ENCODE data around the gene DEFB115. TPM values are rescaled to one million over a fixed set of nuclear protein-coding genes. Genes with fewer than 3 reads are reported as not detected.

Gene DEFB115
- total and polyA plus RNA-seq, 2 experiments from 2014 or later = not detected

DNA sequence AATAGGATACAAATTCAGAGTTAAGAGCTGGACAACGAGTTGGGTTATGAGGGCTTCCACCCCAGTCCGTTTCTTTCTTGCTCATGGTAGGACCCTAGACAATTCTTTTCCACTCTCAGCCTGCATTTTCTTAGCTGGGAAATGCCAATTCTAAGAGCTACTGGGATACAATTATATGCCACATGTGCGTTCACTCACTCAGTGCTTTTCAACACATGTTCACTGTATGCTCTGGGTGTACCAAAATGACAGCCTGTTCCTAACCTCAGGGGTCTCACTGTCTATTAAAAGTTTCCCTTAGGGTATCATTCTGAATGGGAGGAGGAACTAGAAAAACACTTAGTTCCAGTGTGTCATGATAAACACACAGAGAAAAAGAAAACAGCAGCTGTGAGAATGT lies 505 bp upstream of the DEFB115 start:
- H3K27me3 ChIP-seq = no peaks in the 10 kb centered on the region
- no peaks in the 10 kb centered on the region for H4K20me1 ChIP-seq (ENCODE audit: insufficient read depth, poor library complexity, severe bottlenecking)
- H3K4me3 ChIP-seq = no peak overlapping the region
- no peak overlapping the region for H2AFZ ChIP-seq
- H3K36me3 ChIP-seq (replicated peaks; ENCODE audit: insufficient read depth, low read depth) = no peaks in the 10 kb centered on the region
- no peaks in the 10 kb centered on the region for H3K79me2 ChIP-seq
- WGBS (ENCODE audit: low lambda C conversion rate, missing lambda C conversion rate) = 43% methylated on average over 3 of the region's 3 CpGs
- no peaks in the 10 kb centered on the region for H3K9me3 ChIP-seq (ENCODE audit: low read depth)
- H3K27ac ChIP-seq = no peak overlapping the region
- no peak for DNase-seq (ENCODE audit: low spot score)
- no peaks in the 10 kb centered on the region for H3K4me1 ChIP-seq (ENCODE audit: insufficient read depth)
- H3K9me2 ChIP-seq (replicated peaks; ENCODE audit: insufficient read depth) = no peaks in the 10 kb centered on the region
- TF ChIP-seq, protein P1, sequence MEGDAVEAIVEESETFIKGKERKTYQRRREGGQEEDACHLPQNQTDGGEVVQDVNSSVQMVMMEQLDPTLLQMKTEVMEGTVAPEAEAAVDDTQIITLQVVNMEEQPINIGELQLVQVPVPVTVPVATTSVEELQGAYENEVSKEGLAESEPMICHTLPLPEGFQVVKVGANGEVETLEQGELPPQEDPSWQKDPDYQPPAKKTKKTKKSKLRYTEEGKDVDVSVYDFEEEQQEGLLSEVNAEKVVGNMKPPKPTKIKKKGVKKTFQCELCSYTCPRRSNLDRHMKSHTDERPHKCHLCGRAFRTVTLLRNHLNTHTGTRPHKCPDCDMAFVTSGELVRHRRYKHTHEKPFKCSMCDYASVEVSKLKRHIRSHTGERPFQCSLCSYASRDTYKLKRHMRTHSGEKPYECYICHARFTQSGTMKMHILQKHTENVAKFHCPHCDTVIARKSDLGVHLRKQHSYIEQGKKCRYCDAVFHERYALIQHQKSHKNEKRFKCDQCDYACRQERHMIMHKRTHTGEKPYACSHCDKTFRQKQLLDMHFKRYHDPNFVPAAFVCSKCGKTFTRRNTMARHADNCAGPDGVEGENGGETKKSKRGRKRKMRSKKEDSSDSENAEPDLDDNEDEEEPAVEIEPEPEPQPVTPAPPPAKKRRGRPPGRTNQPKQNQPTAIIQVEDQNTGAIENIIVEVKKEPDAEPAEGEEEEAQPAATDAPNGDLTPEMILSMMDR (IDR thresholded peaks at IDR 0.05; ENCODE audit: poor library complexity) = no peak
- TF ChIP-seq EZH2phosphoT487 (IDR thresholded peaks at IDR 0.05; ENCODE audit: low read depth, severe bottlenecking, unreplicated experiment) = no peak
- no peak for TF ChIP-seq EZH2 (IDR thresholded peaks at IDR 0.05; ENCODE audit: borderline replicate concordance)
- no peak overlapping the region for H3K4me2 ChIP-seq

DNA sequence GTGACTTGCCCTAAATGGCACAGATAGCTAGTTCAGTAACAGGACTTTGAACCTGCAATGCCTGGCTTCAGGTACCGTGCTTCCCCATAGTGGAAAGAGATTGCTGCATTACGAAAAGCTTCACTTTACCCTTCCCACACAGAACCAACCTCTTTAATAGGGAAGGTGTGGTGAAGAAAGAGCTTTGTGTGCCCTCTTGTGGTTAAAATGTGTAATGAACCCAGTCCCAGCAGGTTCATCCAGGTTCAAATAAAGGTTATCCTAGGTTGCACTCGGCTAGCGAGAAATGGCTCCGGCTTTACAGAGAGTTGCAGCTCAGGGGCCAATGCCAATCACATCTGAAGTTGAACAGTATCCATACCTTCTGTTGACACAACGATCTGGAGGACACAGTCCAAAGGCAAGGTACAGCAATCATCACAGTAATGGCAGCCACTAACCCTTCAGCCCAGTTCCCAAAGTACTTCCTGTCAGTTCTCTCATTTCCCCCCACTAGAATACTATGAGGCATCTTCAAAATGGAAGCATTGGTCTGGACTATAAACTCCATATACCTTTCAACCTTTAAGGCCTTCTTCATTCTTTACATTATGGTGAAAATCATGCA lies 3.0 kb downstream of the DEFB115 start:
- H3K27ac ChIP-seq = no peak overlapping the region
- TF ChIP-seq, protein P1 (IDR thresholded peaks at IDR 0.05; ENCODE audit: poor library complexity) = peak; percentile 51
- no peak for TF ChIP-seq EZH2 (IDR thresholded peaks at IDR 0.05; ENCODE audit: borderline replicate concordance)
- H3K9me3 ChIP-seq (ENCODE audit: low read depth) = no peaks in the 10 kb centered on the region
- no peaks in the 10 kb centered on the region for H3K36me3 ChIP-seq (replicated peaks; ENCODE audit: insufficient read depth, low read depth)
- WGBS (ENCODE audit: low lambda C conversion rate, missing lambda C conversion rate) = 64% methylated on average over 6 of the region's 6 CpGs
- no peaks in the 10 kb centered on the region for H3K4me1 ChIP-seq (ENCODE audit: insufficient read depth)
- DNase-seq (ENCODE audit: low spot score) = peak; percentile 44
- no peak overlapping the region for H3K4me3 ChIP-seq
- no peak overlapping the region for H2AFZ ChIP-seq
- no peaks in the 10 kb centered on the region for H4K20me1 ChIP-seq (ENCODE audit: insufficient read depth, poor library complexity, severe bottlenecking)
- no peaks in the 10 kb centered on the region for H3K27me3 ChIP-seq
- no peaks in the 10 kb centered on the region for H3K9me2 ChIP-seq (replicated peaks; ENCODE audit: insufficient read depth)
- no peak overlapping the region for H3K4me2 ChIP-seq
- no peaks in the 10 kb centered on the region for H3K79me2 ChIP-seq

GRCh38 chr20:31274441-31274840 lies 17.0 kb downstream of the DEFB115 start:
- peaks cover 13% of the 10 kb centered on the region for H3K9me3 ChIP-seq (ENCODE audit: low read depth)
- WGBS (ENCODE audit: low lambda C conversion rate, missing lambda C conversion rate) = 83% methylated on average over 20 of the region's 20 CpGs

More at GRCh38 chr20:31274441-31274840, 17.0 kb downstream of the DEFB115 start:
- H3K79me2 ChIP-seq = no peaks in the 10 kb centered on the region
- no peaks in the 10 kb centered on the region for H4K20me1 ChIP-seq (ENCODE audit: insufficient read depth, poor library complexity, severe bottlenecking)
- TF ChIP-seq EZH2 (IDR thresholded peaks at IDR 0.05; ENCODE audit: borderline replicate concordance) (no peak), EZH2phosphoT487 (IDR thresholded peaks at IDR 0.05; ENCODE audit: low read depth, severe bottlenecking, unreplicated experiment) (no peak)
- TF ChIP-seq, protein P1 (IDR thresholded peaks at IDR 0.05; ENCODE audit: poor library complexity) = no peak
- H2AFZ ChIP-seq = no peak overlapping the region
- no peak overlapping the region for H3K4me3 ChIP-seq
- DNase-seq (ENCODE audit: low spot score) = no peak
- H3K27ac ChIP-seq = no peak overlapping the region
- H3K9me2 ChIP-seq (replicated peaks; ENCODE audit: insufficient read depth) = no peaks in the 10 kb centered on the region
- H3K4me1 ChIP-seq (ENCODE audit: insufficient read depth) = no peaks in the 10 kb centered on the region
- no peak overlapping the region for H3K4me2 ChIP-seq
- no peaks in the 10 kb centered on the region for H3K27me3 ChIP-seq
- H3K36me3 ChIP-seq (replicated peaks; ENCODE audit: insufficient read depth, low read depth) = no peaks in the 10 kb centered on the region

All from hepatocyte (in vitro differentiated cells).